Type B pancreatic cell (in vitro differentiated cells): ENCODE data around the gene ST6GALNAC3. TPM values are rescaled to one million over a fixed set of nuclear protein-coding genes. Genes with fewer than 3 reads are reported as not detected.

Experiments
- DNase-seq: peaks from one replicate; pipeline ENCODE4 v3.0.0; 2021; ENCODE audit warnings: mixed read lengths; ENCODE audit not compliant: unreplicated experiment; ENCODE audit errors: extremely low spot score
- H3K27ac Mint-ChIP-seq: 2 replicates; pipeline ENCODE4 v1.8.0; 2021; ENCODE audit warnings: mild to moderate bottlenecking, mixed read lengths
- H3K27me3 Mint-ChIP-seq: 2 replicates; pipeline ENCODE4 v1.8.0; 2021; ENCODE audit warnings: mixed read lengths
- H3K36me3 Mint-ChIP-seq: 2 replicates; pipeline ENCODE4 v1.8.0; 2021; ENCODE audit warnings: mixed read lengths
- H3K4me1 Mint-ChIP-seq: one replicate; pipeline ENCODE4 v1.8.0; 2021; ENCODE audit warnings: mixed read lengths; ENCODE audit not compliant: unreplicated experiment
- H3K4me3 Mint-ChIP-seq: 2 replicates; pipeline ENCODE4 v1.8.0; 2021; ENCODE audit warnings: mild to moderate bottlenecking, mixed read lengths
- H3K9me3 Mint-ChIP-seq: 2 replicates; pipeline ENCODE4 v1.8.0; 2021; ENCODE audit warnings: mixed read lengths
- CTCF ChIP-seq: fragments of 200-600 bp; sonication (generic); conservative IDR thresholded peaks from 2 replicates; pipeline ENCODE4 v1.5.0; 2021; ENCODE audit warnings: antibody characterized with exemption, mild to moderate bottlenecking
- total RNA-seq: library from RNA; stranded (reverse); gene quantifications from 2 replicates; pipeline ENCODE4 v1.2.1, GENCODE V29; 2021; ENCODE audit warnings: low replicate concordance

Gene ST6GALNAC3
- total RNA-seq, 1 donor from 2014 or later: 24.7 TPM

- Mint-ChIP-seq H3K9me3 (no peaks in the 10 kb centered on the region), H3K27ac (peak overlapping the region; percentile 75), H3K4me1 (peaks cover 43% of the 10 kb centered on the region), H3K4me3 (peak overlapping the region; percentile 82), H3K36me3 (no peaks in the 10 kb centered on the region), H3K27me3 (no peaks in the 10 kb centered on the region)
- no peak for DNase-seq
- no peak for TF ChIP-seq CTCF
Observed at GRCh38 chr1:76279101-76279748, 204.7 kb downstream of the ST6GALNAC3 start.

- TF ChIP-seq CTCF: no peak
- H3K36me3 Mint-ChIP-seq: no peaks in the 10 kb centered on the region
- no peak overlapping the region for H3K4me3 Mint-ChIP-seq
- no peak overlapping the region for H3K27ac Mint-ChIP-seq
- H3K4me1 Mint-ChIP-seq: peaks cover 48% of the 10 kb centered on the region
- no peaks in the 10 kb centered on the region for H3K9me3 Mint-ChIP-seq
- DNase-seq: no peak
- H3K27me3 Mint-ChIP-seq: no peaks in the 10 kb centered on the region
Observed at GRCh38 chr1:76281306-76281705, 206.8 kb downstream of the ST6GALNAC3 start.

GRCh38 chr1:76284842-76285241 lies 210.3 kb downstream of the ST6GALNAC3 start:
- H3K4me1 Mint-ChIP-seq: peaks cover 51% of the 10 kb centered on the region
- no peak overlapping the region for H3K27ac Mint-ChIP-seq
- H3K9me3 Mint-ChIP-seq: peaks cover 5% of the 10 kb centered on the region
- no peak for DNase-seq
- no peak for TF ChIP-seq CTCF
- H3K4me3 Mint-ChIP-seq: no peak overlapping the region
- no peaks in the 10 kb centered on the region for H3K36me3 Mint-ChIP-seq
- no peaks in the 10 kb centered on the region for H3K27me3 Mint-ChIP-seq

GRCh38 chr1:76285578-76286135 lies 211.1 kb downstream of the ST6GALNAC3 start:
- no peak for DNase-seq
- Mint-ChIP-seq H3K9me3 (peaks cover 5% of the 10 kb centered on the region), H3K4me1 (peaks cover 53% of the 10 kb centered on the region), H3K27ac (no peak overlapping the region), H3K27me3 (no peaks in the 10 kb centered on the region), H3K36me3 (no peaks in the 10 kb centered on the region), H3K4me3 (no peak overlapping the region)
- no peak for TF ChIP-seq CTCF

GRCh38 chr1:76287917-76288316 lies 213.4 kb downstream of the ST6GALNAC3 start:
- Mint-ChIP-seq H3K27me3 (no peaks in the 10 kb centered on the region), H3K4me3 (no peak overlapping the region), H3K27ac (no peak overlapping the region), H3K4me1 (peaks cover 50% of the 10 kb centered on the region), H3K9me3 (peaks cover 5% of the 10 kb centered on the region), H3K36me3 (no peaks in the 10 kb centered on the region)
- TF ChIP-seq CTCF: no peak
- no peak for DNase-seq
